Neuron (in vitro differentiated cells): ENCODE measurements around the gene VEGFD.
"Not testable (repeated sequence)": the region's sequence is repeated elsewhere in the genome, so short reads cannot be mapped to it uniquely, and the experiment has no call there.

Experiments used
- H2AFZ ChIP-seq: one replicate; pipeline ENCODE4 v1.6.1; 2013; ENCODE audit warnings: low read depth, mild to moderate bottlenecking, inconsistent platforms, low read length, moderate library complexity
- H3K27me3 ChIP-seq: one replicate; pipeline ENCODE4 v1.6.1; 2013; ENCODE audit warnings: low read length; ENCODE audit not compliant: insufficient read depth
- H3K36me3 ChIP-seq: one replicate; pipeline ENCODE4 v1.6.1; 2013; ENCODE audit warnings: low read length; ENCODE audit not compliant: insufficient read depth
- H3K4me1 ChIP-seq: one replicate; pipeline ENCODE4 v1.6.1; 2013; ENCODE audit warnings: low read length; ENCODE audit not compliant: insufficient read depth
- H3K4me3 ChIP-seq: 2 replicates; pipeline ENCODE4 v1.5.1; 2013; ENCODE audit warnings: mild to moderate bottlenecking, low read length, moderate library complexity
- H3K9me3 ChIP-seq: one replicate; pipeline ENCODE4 v1.6.1; 2013; ENCODE audit warnings: low read length

VEGFD gene

GRCh38 chrX:15319075-15319474 lies 65.1 kb downstream of the VEGFD start:
- Histone ChIP-seq H2AFZ (no peak overlapping the region), H3K9me3 (no peaks in the 10 kb centered on the region), H3K27me3 (peaks cover 2% of the 10 kb centered on the region), H3K36me3 (peaks cover 7% of the 10 kb centered on the region), H3K4me3 (no peak overlapping the region), H3K4me1 (no peaks in the 10 kb centered on the region)

- H3K4me3 ChIP-seq = no peak within 1 kb of the TSS
Measured at GRCh38 chrX:15315509-15315908, 68.7 kb downstream of the VEGFD start, which contains the start of gene ASB11. TSS of gene ASB11 (minus strand) at chrX:15315640. CDS start at chrX:15315605, 35 bp downstream.

GRCh38 chrX:15314472-15314871 lies 69.7 kb downstream of the VEGFD start:
- Histone ChIP-seq H3K4me1 (no peaks in the 10 kb centered on the region), H2AFZ (no peak overlapping the region), H3K27me3 (no peaks in the 10 kb centered on the region), H3K4me3 (no peak overlapping the region), H3K36me3 (no peaks in the 10 kb centered on the region), H3K9me3 (no peaks in the 10 kb centered on the region)

More at GRCh38 chrX:15315509-15315908, 68.7 kb downstream of the VEGFD start, which contains the start of gene ASB11:
- Histone ChIP-seq H3K27me3 (no peaks in the 10 kb centered on the region), H2AFZ (no peak within 1 kb of the TSS), H3K36me3 (no peaks in the 10 kb centered on the region), H3K9me3 (no peaks in the 10 kb centered on the region), H3K4me1 (no peaks in the 10 kb centered on the region)

GRCh38 chrX:15311119-15311518 lies 73.1 kb downstream of the VEGFD start:
- peaks cover 4% of the 10 kb centered on the region for H3K9me3 ChIP-seq
- no peaks in the 10 kb centered on the region for H3K4me1 ChIP-seq
- no peak overlapping the region for H3K4me3 ChIP-seq
- H3K27me3 ChIP-seq = peaks cover 2% of the 10 kb centered on the region
- H2AFZ ChIP-seq = no peak overlapping the region
- H3K36me3 ChIP-seq = no peaks in the 10 kb centered on the region

GRCh38 chrX:15310117-15310516 lies 74.1 kb downstream of the VEGFD start:
- H3K4me1 ChIP-seq = no peaks in the 10 kb centered on the region
- no peak overlapping the region for H2AFZ ChIP-seq
- H3K4me3 ChIP-seq = no peak overlapping the region
- H3K36me3 ChIP-seq = no peaks in the 10 kb centered on the region
- H3K9me3 ChIP-seq = peaks cover 4% of the 10 kb centered on the region
- peaks cover 2% of the 10 kb centered on the region for H3K27me3 ChIP-seq

GRCh38 chrX:15305899-15306298 lies 78.3 kb downstream of the VEGFD start:
- H3K9me3 ChIP-seq, H3K36me3 ChIP-seq, H3K4me1 ChIP-seq, H3K4me3 ChIP-seq, H2AFZ ChIP-seq: not testable (repeated sequence)
- peaks cover 11% of the 10 kb centered on the region for H3K27me3 ChIP-seq

GRCh38 chrX:15301924-15302323 lies 82.3 kb downstream of the VEGFD start:
- no peaks in the 10 kb centered on the region for H3K4me1 ChIP-seq
- H2AFZ ChIP-seq = no peak overlapping the region

GRCh38 chrX:15299941-15300851 lies 84.0 kb downstream of the VEGFD start:
- no peaks in the 10 kb centered on the region for H3K4me1 ChIP-seq
- H3K36me3 ChIP-seq = no peaks in the 10 kb centered on the region
- no peak overlapping the region for H3K4me3 ChIP-seq
- no peak overlapping the region for H2AFZ ChIP-seq
- H3K9me3 ChIP-seq = no peaks in the 10 kb centered on the region
- peaks cover 9% of the 10 kb centered on the region for H3K27me3 ChIP-seq

More at GRCh38 chrX:15301924-15302323, 82.3 kb downstream of the VEGFD start:
- Histone ChIP-seq H3K27me3 (peaks cover 9% of the 10 kb centered on the region), H3K9me3 (no peaks in the 10 kb centered on the region), H3K4me3 (no peak overlapping the region), H3K36me3 (no peaks in the 10 kb centered on the region)

GRCh38 chrX:15298780-15299179 lies 85.4 kb downstream of the VEGFD start:
- H3K4me1 ChIP-seq = no peaks in the 10 kb centered on the region
- no peak overlapping the region for H2AFZ ChIP-seq
- no peaks in the 10 kb centered on the region for H3K9me3 ChIP-seq
- H3K4me3 ChIP-seq = no peak overlapping the region
- H3K27me3 ChIP-seq = peaks cover 9% of the 10 kb centered on the region
- no peaks in the 10 kb centered on the region for H3K36me3 ChIP-seq

- peaks cover 9% of the 10 kb centered on the region for H3K27me3 ChIP-seq
- H3K36me3 ChIP-seq = no peaks in the 10 kb centered on the region
- H3K4me3 ChIP-seq = no peak overlapping the region
- no peaks in the 10 kb centered on the region for H3K9me3 ChIP-seq
- H2AFZ ChIP-seq = no peak overlapping the region
- no peaks in the 10 kb centered on the region for H3K4me1 ChIP-seq
Measured at GRCh38 chrX:15298201-15298600, 86.0 kb downstream of the VEGFD start.
